Smooth muscle cell (in vitro differentiated cells): ENCODE results near the gene ILF3. TPM values are rescaled to one million over a fixed set of nuclear protein-coding genes. Genes with fewer than 3 reads are reported as not detected.

Source experiments
- DNase-seq: peaks from one replicate; lab custom pipeline; 2025; ENCODE audit not compliant: unreplicated experiment; lab: John Stamatoyannopoulos, UW
- H2AFZ ChIP-seq: fragments of 200-600 bp; sonication (generic); 2 replicates; pipeline ENCODE4 v1.6.0; 2016; ENCODE audit warnings: antibody characterized with exemption, low read depth, mild to moderate bottlenecking
- H3F3A ChIP-seq: fragments of 200-600 bp; sonication (generic); 2 replicates; pipeline ENCODE4 v1.6.0; 2017; ENCODE audit warnings: antibody characterized with exemption, low read depth
- H3K27ac ChIP-seq: fragments of 200-600 bp; sonication (generic); 2 replicates; pipeline ENCODE4 v1.5.1; 2016; ENCODE audit warnings: low read depth, mild to moderate bottlenecking
- H3K27me3 ChIP-seq: fragments of 200-600 bp; sonication (generic); 2 replicates; pipeline ENCODE4 v1.6.1; 2016; ENCODE audit warnings: low read depth, mild to moderate bottlenecking
- H3K36me3 ChIP-seq: fragments of 200-600 bp; sonication (generic); 2 replicates; pipeline ENCODE4 v1.5.1; 2016; ENCODE audit warnings: low read depth
- H3K4me1 ChIP-seq: fragments of 200-600 bp; sonication (generic); 2 replicates; pipeline ENCODE4 v1.5.1; 2016; ENCODE audit warnings: low read depth
- H3K4me2 ChIP-seq: fragments of 200-600 bp; sonication (generic); 2 replicates; pipeline ENCODE4 v1.6.0; 2016; ENCODE audit warnings: mild to moderate bottlenecking
- H3K4me3 ChIP-seq: fragments of 200-600 bp; sonication (generic); 2 replicates; pipeline ENCODE4 v1.5.1; 2016; ENCODE audit warnings: mild to moderate bottlenecking
- H3K79me2 ChIP-seq: fragments of 200-600 bp; sonication (generic); 2 replicates; pipeline ENCODE4 v1.6.0; 2016; ENCODE audit warnings: low read depth, mild to moderate bottlenecking
- H3K9ac ChIP-seq: fragments of 200-600 bp; sonication (generic); 2 replicates; pipeline ENCODE4 v1.6.0; 2016; ENCODE audit warnings: low read depth
- H3K9me3 ChIP-seq: fragments of 200-600 bp; sonication (generic); replicated peaks from 2 replicates; pipeline ENCODE4 v1.5.1; 2016; ENCODE audit warnings: low read depth
- H4K20me1 ChIP-seq: fragments of 200-600 bp; sonication (generic); 2 replicates; pipeline ENCODE4 v1.6.0; 2016; ENCODE audit warnings: low read depth
- CTCF ChIP-seq: fragments of 200-600 bp; sonication (generic); IDR thresholded peaks from 2 replicates; pipeline ENCODE4 v1.5.1; 2017; ENCODE audit warnings: borderline replicate concordance, mild to moderate bottlenecking, antibody characterized with exemption; ENCODE audit not compliant: insufficient read depth, poor library complexity, severe bottlenecking
- WGBS: methylation state at CpG from one replicate; pipeline ENCODE4 v1.1.7; 2016; ENCODE audit warnings: low lambda C conversion rate; 5-methylcytosine and 5-hydroxymethylcytosine counted together
- polyA plus RNA-seq: library from polyadenylated mRNA; unstranded; fragments of >200 nt; fragmentation: Nextera tagmentation; extraction: Ambion mirVana; gene quantifications from 2 replicates; pipeline ENCODE4 v1.2.1, GENCODE V29; 2016
- total RNA-seq: library from RNA; depleted of rRNA; stranded (reverse); fragments of >200 nt; gene quantifications from 2 replicates; pipeline ENCODE4 v1.2.3, GENCODE V29; 2014

ILF3 gene
- total and polyA plus RNA-seq, 2 experiments from 2014 or later, result 78.0 to 108 TPM

GRCh38 chr19:10678813-10679212, 24.7 kb downstream of the ILF3 start:
- Histone ChIP-seq H3K9ac (no peak overlapping the region), H2AFZ (no peak overlapping the region), H3F3A (no peaks in the 10 kb centered on the region), H3K27ac (no peak overlapping the region), H4K20me1 (peaks cover 100% of the 10 kb centered on the region), H3K79me2 (peaks cover 33% of the 10 kb centered on the region), H3K4me3 (no peak overlapping the region), H3K4me1 (no peaks in the 10 kb centered on the region), H3K36me3 (peaks cover 22% of the 10 kb centered on the region), H3K27me3 (no peaks in the 10 kb centered on the region), H3K4me2 (no peak overlapping the region), H3K9me3 (no peaks in the 10 kb centered on the region)
- no peak for TF ChIP-seq CTCF
- WGBS, result 97% methylated on average over 12 of the region's 12 CpGs
- no peak for DNase-seq

GRCh38 chr19:10679743-10680142, 25.6 kb downstream of the ILF3 start:
- H2AFZ ChIP-seq, result no peak overlapping the region
- TF ChIP-seq CTCF, result no peak
- 97% methylated on average over 18 of the region's 18 CpGs for WGBS
- H3F3A ChIP-seq, result no peaks in the 10 kb centered on the region
- peaks cover 100% of the 10 kb centered on the region for H4K20me1 ChIP-seq
- H3K27me3 ChIP-seq, result no peaks in the 10 kb centered on the region
- no peak for DNase-seq
- no peak overlapping the region for H3K4me3 ChIP-seq
- H3K4me1 ChIP-seq, result no peaks in the 10 kb centered on the region
- no peak overlapping the region for H3K27ac ChIP-seq
- H3K9me3 ChIP-seq, result no peaks in the 10 kb centered on the region
- peaks cover 31% of the 10 kb centered on the region for H3K36me3 ChIP-seq
- H3K9ac ChIP-seq, result no peak overlapping the region
- peaks cover 26% of the 10 kb centered on the region for H3K79me2 ChIP-seq
- H3K4me2 ChIP-seq, result no peak overlapping the region

- no peak overlapping the region for H3K9ac ChIP-seq
- no peak overlapping the region for H3K4me2 ChIP-seq
- no peak overlapping the region for H3K27ac ChIP-seq
- H3K9me3 ChIP-seq, result no peaks in the 10 kb centered on the region
- no peaks in the 10 kb centered on the region for H3K27me3 ChIP-seq
- no peak overlapping the region for H3K4me3 ChIP-seq
- no peak for TF ChIP-seq CTCF
- H3K36me3 ChIP-seq, result peaks cover 36% of the 10 kb centered on the region
- H4K20me1 ChIP-seq, result peaks cover 100% of the 10 kb centered on the region
- DNase-seq, result no peak
- H3K79me2 ChIP-seq, result peaks cover 20% of the 10 kb centered on the region
- no peak overlapping the region for H2AFZ ChIP-seq
- no peaks in the 10 kb centered on the region for H3K4me1 ChIP-seq
- 99% methylated on average over 15 of the region's 15 CpGs for WGBS
- H3F3A ChIP-seq, result no peaks in the 10 kb centered on the region
Observed at GRCh38 chr19:10680545-10681135, 26.5 kb downstream of the ILF3 start.

GRCh38 chr19:10681658-10682057, 27.5 kb downstream of the ILF3 start:
- no peak overlapping the region for H3K27ac ChIP-seq
- TF ChIP-seq CTCF, result no peak
- no peaks in the 10 kb centered on the region for H3K9me3 ChIP-seq
- H2AFZ ChIP-seq, result no peak overlapping the region
- no peak overlapping the region for H3K9ac ChIP-seq
- no peak overlapping the region for H3K4me2 ChIP-seq
- peaks cover 20% of the 10 kb centered on the region for H3K79me2 ChIP-seq
- peaks cover 100% of the 10 kb centered on the region for H4K20me1 ChIP-seq
- no peaks in the 10 kb centered on the region for H3K4me1 ChIP-seq
- no peak for DNase-seq
- no peaks in the 10 kb centered on the region for H3F3A ChIP-seq
- no peak overlapping the region for H3K4me3 ChIP-seq
- WGBS, result 97% methylated on average over 4 of the region's 4 CpGs
- no peaks in the 10 kb centered on the region for H3K27me3 ChIP-seq
- H3K36me3 ChIP-seq, result peaks cover 36% of the 10 kb centered on the region
